Prostate gland (tissue), 1 donor: ENCODE results near the gene CADPS2.

Source experiments
- POLR2A ChIP-seq: fragments of 450-650 bp; IDR thresholded peaks from one replicate; pipeline ENCODE4 v1.6.1; 2016; ENCODE audit warnings: antibody characterized with exemption, mild to moderate bottlenecking
- POLR2AphosphoS5 ChIP-seq: sonication (generic); formaldehyde crosslinking; IDR thresholded peaks from one replicate; pipeline ENCODE4 v1.6.1; 2017; ENCODE audit warnings: antibody characterized with exemption

GRCh38 chr7:122453432-122453831, 432.8 kb downstream of the CADPS2 start:
- TF ChIP-seq POLR2A (no peak), POLR2AphosphoS5 (no peak)
